Skeletal muscle satellite cell (primary cell): ENCODE data around the gene CYP27C1.

ENCODE experiments used
- H3K27me3 ChIP-seq: 2 replicates; pipeline ENCODE4 v1.7.0; 2013; ENCODE audit warnings: low read length; ENCODE audit not compliant: control insufficient read depth, insufficient read depth
- H3K36me3 ChIP-seq: 2 replicates; pipeline ENCODE4 v1.7.0; 2013; ENCODE audit warnings: mild to moderate bottlenecking, control low read depth, low read length; ENCODE audit not compliant: insufficient read depth
- H3K4me1 ChIP-seq: 2 replicates; pipeline ENCODE4 v1.7.0; 2013; ENCODE audit warnings: low read length; ENCODE audit not compliant: control insufficient read depth, insufficient read depth
- H3K4me2 ChIP-seq: 2 replicates; pipeline ENCODE4 v1.7.0; 2013; ENCODE audit warnings: mild to moderate bottlenecking, low read length
- H3K4me3 ChIP-seq: 2 replicates; pipeline ENCODE4 v1.7.0; 2013; ENCODE audit warnings: low read length
- H3K9ac ChIP-seq: 2 replicates; pipeline ENCODE4 v1.7.0; 2013; ENCODE audit warnings: mild to moderate bottlenecking, low read depth, low read length, moderate library complexity
- H3K9me3 ChIP-seq: replicated peaks from 2 replicates; pipeline ENCODE4 v1.7.0; 2013; ENCODE audit warnings: mild to moderate bottlenecking, control low read depth, low read length

Gene CYP27C1

GRCh38 chr2:127155028-127155581, 65.0 kb downstream of the CYP27C1 start:
- H3K4me3 ChIP-seq: no peak overlapping the region
- H3K4me2 ChIP-seq: no peak overlapping the region
- H3K4me1 ChIP-seq: peaks cover 54% of the 10 kb centered on the region
- H3K9ac ChIP-seq: peak overlapping the region; percentile 0
- H3K27me3 ChIP-seq: no peaks in the 10 kb centered on the region
- H3K36me3 ChIP-seq: no peaks in the 10 kb centered on the region
- peaks cover 5% of the 10 kb centered on the region for H3K9me3 ChIP-seq

GRCh38 chr2:127154396-127154795, 65.7 kb downstream of the CYP27C1 start:
- peaks cover 5% of the 10 kb centered on the region for H3K9me3 ChIP-seq
- H3K27me3 ChIP-seq: no peaks in the 10 kb centered on the region
- H3K4me3 ChIP-seq: no peak overlapping the region
- peak overlapping the region; percentile 66 for H3K9ac ChIP-seq
- H3K4me2 ChIP-seq: peak overlapping the region; percentile 55
- H3K4me1 ChIP-seq: peaks cover 58% of the 10 kb centered on the region
- no peaks in the 10 kb centered on the region for H3K36me3 ChIP-seq

- H3K27me3 ChIP-seq: no peaks in the 10 kb centered on the region
- H3K9me3 ChIP-seq: peaks cover 5% of the 10 kb centered on the region
- H3K4me1 ChIP-seq: peaks cover 63% of the 10 kb centered on the region
- H3K4me3 ChIP-seq: no peak overlapping the region
- H3K36me3 ChIP-seq: no peaks in the 10 kb centered on the region
- peak overlapping the region; percentile 66 for H3K9ac ChIP-seq
- H3K4me2 ChIP-seq: peak overlapping the region; percentile 55
Measured at GRCh38 chr2:127153691-127154158, 66.4 kb downstream of the CYP27C1 start.

- peaks cover 5% of the 10 kb centered on the region for H3K9me3 ChIP-seq
- no peak overlapping the region for H3K9ac ChIP-seq
- no peaks in the 10 kb centered on the region for H3K36me3 ChIP-seq
- no peak overlapping the region for H3K4me2 ChIP-seq
- no peaks in the 10 kb centered on the region for H3K27me3 ChIP-seq
- H3K4me1 ChIP-seq: peaks cover 68% of the 10 kb centered on the region
- H3K4me3 ChIP-seq: no peak overlapping the region
Measured at GRCh38 chr2:127150996-127151395, 69.1 kb downstream of the CYP27C1 start.

GRCh38 chr2:127149384-127149783, 70.7 kb downstream of the CYP27C1 start:
- no peak overlapping the region for H3K4me3 ChIP-seq
- H3K27me3 ChIP-seq: no peaks in the 10 kb centered on the region
- peaks cover 68% of the 10 kb centered on the region for H3K4me1 ChIP-seq
- H3K4me2 ChIP-seq: peak overlapping the region; percentile 59
- peaks cover 5% of the 10 kb centered on the region for H3K9me3 ChIP-seq
- no peaks in the 10 kb centered on the region for H3K36me3 ChIP-seq
- H3K9ac ChIP-seq: peak overlapping the region; percentile 65

- no peaks in the 10 kb centered on the region for H3K27me3 ChIP-seq
Measured at GRCh38 chr2:127146820-127147502, 73.1 kb downstream of the CYP27C1 start.

GRCh38 chr2:127146071-127146725, 73.9 kb downstream of the CYP27C1 start:
- Histone ChIP-seq H3K4me3 (no peak overlapping the region), H3K27me3 (no peaks in the 10 kb centered on the region), H3K9me3 (peaks cover 5% of the 10 kb centered on the region), H3K4me1 (peaks cover 64% of the 10 kb centered on the region), H3K9ac (peak overlapping the region; percentile 73), H3K36me3 (no peaks in the 10 kb centered on the region), H3K4me2 (no peak overlapping the region)

More at GRCh38 chr2:127146820-127147502, 73.1 kb downstream of the CYP27C1 start:
- H3K4me3 ChIP-seq: no peak overlapping the region
- H3K9me3 ChIP-seq: peaks cover 5% of the 10 kb centered on the region
- peaks cover 65% of the 10 kb centered on the region for H3K4me1 ChIP-seq
- H3K9ac ChIP-seq: peak overlapping the region; percentile 17
- no peaks in the 10 kb centered on the region for H3K36me3 ChIP-seq
- H3K4me2 ChIP-seq: peak overlapping the region; percentile 3

- H3K9ac ChIP-seq: peak overlapping the region; percentile 73
Measured at GRCh38 chr2:127145280-127145895, 74.7 kb downstream of the CYP27C1 start.

GRCh38 chr2:127143841-127144782, 76.0 kb downstream of the CYP27C1 start:
- H3K4me1 ChIP-seq: peaks cover 59% of the 10 kb centered on the region
- peak overlapping the region; percentile 48 for H3K4me2 ChIP-seq
- peak overlapping the region; percentile 73 for H3K9ac ChIP-seq
- H3K36me3 ChIP-seq: no peaks in the 10 kb centered on the region
- H3K4me3 ChIP-seq: peak overlapping the region; percentile 19
- H3K27me3 ChIP-seq: no peaks in the 10 kb centered on the region
- H3K9me3 ChIP-seq: no peaks in the 10 kb centered on the region

More at GRCh38 chr2:127145280-127145895, 74.7 kb downstream of the CYP27C1 start:
- Histone ChIP-seq H3K36me3 (no peaks in the 10 kb centered on the region), H3K27me3 (no peaks in the 10 kb centered on the region), H3K9me3 (no peaks in the 10 kb centered on the region), H3K4me1 (peaks cover 64% of the 10 kb centered on the region), H3K4me3 (peak overlapping the region; percentile 40), H3K4me2 (peak overlapping the region; percentile 47)

GRCh38 chr2:127142663-127143630, 77.2 kb downstream of the CYP27C1 start:
- peak overlapping the region; percentile 73 for H3K9ac ChIP-seq
- no peaks in the 10 kb centered on the region for H3K9me3 ChIP-seq
- H3K36me3 ChIP-seq: no peaks in the 10 kb centered on the region
- H3K4me1 ChIP-seq: peaks cover 52% of the 10 kb centered on the region
- H3K27me3 ChIP-seq: no peaks in the 10 kb centered on the region
- H3K4me3 ChIP-seq: no peak overlapping the region
- H3K4me2 ChIP-seq: peak overlapping the region; percentile 48
